ENCODE data around the gene ABTB2.

- TF ChIP-seq CTCF (optimal IDR thresholded peaks at IDR 0.05 in 1 of 3, IDR thresholded peaks at IDR 0.05 in 1 of 3, conservative IDR thresholded peaks at IDR 0.05 in 1 of 3; ENCODE audit: extremely low read depth in 1 of 3, insufficient read depth in 2 of 3, low read length in 3 of 3): no peak
- no peak for TF ChIP-seq EZH2 (IDR thresholded peaks at IDR 0.05; ENCODE audit: low read length)
These were observed 65.3 kb downstream of the ABTB2 start for GRCh38 chr11:34292546-34292945.

Data from keratinocyte (primary cell).